Prostate gland (tissue), 2 donors: ENCODE measurements around the gene CENPP.

ENCODE experiments used
- CTCF ChIP-seq, 4 experiments: fragments of 200-600 bp in 2 of 4; fragments of 450-650 bp in 2 of 4; sonication (generic) in 2 of 4; IDR thresholded peaks; 1 replicate in 3 of 4; 2 replicates in 1 of 4; pipeline ENCODE4 v1.5.1; 2016 to 2019; ENCODE audit warnings: antibody characterized with exemption in 4 of 4, mild to moderate bottlenecking in 2 of 4, moderate library complexity in 2 of 4
- POLR2A ChIP-seq: fragments of 450-650 bp; IDR thresholded peaks from one replicate; pipeline ENCODE4 v1.6.1; 2016; ENCODE audit warnings: antibody characterized with exemption, mild to moderate bottlenecking

GRCh38 chr9:92395617-92396016 is 69.9 kb downstream of the CENPP start:
- TF ChIP-seq POLR2A (no peak), CTCF (IDR thresholded peaks at IDR 0.05) (no peak)
